Mesothelial cell of epicardium (in vitro differentiated cells): ENCODE measurements around the gene SPATA12. TPM values are rescaled to one million over a fixed set of nuclear protein-coding genes. Genes with fewer than 3 reads are reported as not detected.

Experiments used
- DNase-seq, 2 experiments: peaks; one replicate each; pipeline ENCODE4 v3.0.0; 2021; ENCODE audit warnings: low spot score in 2 of 2; ENCODE audit not compliant: unreplicated experiment in 2 of 2
- H3K27ac Mint-ChIP-seq: 2 replicates; pipeline ENCODE4 v1.8.0; 2021; ENCODE audit warnings: mixed read lengths
- H3K27me3 Mint-ChIP-seq: 2 replicates; pipeline ENCODE4 v1.8.0; 2021; ENCODE audit warnings: low read depth, mixed read lengths
- H3K36me3 Mint-ChIP-seq: 2 replicates; pipeline ENCODE4 v1.8.0; 2021; ENCODE audit warnings: mixed read lengths
- H3K4me1 Mint-ChIP-seq: 2 replicates; pipeline ENCODE4 v1.8.0; 2021; ENCODE audit warnings: mixed read lengths
- H3K4me3 Mint-ChIP-seq: 2 replicates; pipeline ENCODE4 v1.8.0; 2021; ENCODE audit warnings: mild to moderate bottlenecking, moderate library complexity, mixed read lengths
- H3K9me3 Mint-ChIP-seq: 2 replicates; pipeline ENCODE4 v1.8.0; 2021; ENCODE audit warnings: mixed read lengths
- total RNA-seq: library from RNA; stranded (reverse); gene quantifications from 3 replicates; pipeline ENCODE4 v1.2.1, GENCODE V29; 2021
- TF ChIP-seq, protein P1 (sequence below): fragments of 200-600 bp; sonication (generic); IDR thresholded peaks from one replicate; pipeline ENCODE4 v1.5.0; 2021; ENCODE audit warnings: antibody characterized with exemption; ENCODE audit not compliant: unreplicated experiment

SPATA12 gene
- total RNA-seq, 1 donor from 2014 or later, result not detected

DNA sequence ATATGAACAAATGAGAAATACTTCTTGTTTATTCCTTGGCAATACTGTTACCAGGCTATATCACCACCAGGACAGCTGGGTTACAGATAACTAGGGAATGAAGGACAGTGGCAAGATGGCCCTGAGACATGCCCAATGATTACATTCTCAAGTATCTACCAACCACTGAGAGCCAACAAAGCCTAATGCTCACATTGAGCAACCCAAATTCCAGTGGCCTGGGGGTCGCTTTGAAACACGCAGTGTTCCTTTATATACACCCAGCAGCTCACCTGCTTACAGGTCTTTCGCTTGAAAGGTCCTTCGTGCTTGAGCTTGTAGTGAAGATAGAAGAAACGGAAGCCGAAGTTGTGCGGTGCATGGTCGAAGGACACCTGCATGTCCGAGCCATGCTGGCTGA lies 45.1 kb downstream of the SPATA12 start:
- Mint-ChIP-seq H3K27ac (no peak overlapping the region), H3K36me3 (peaks cover 19% of the 10 kb centered on the region)
- TF ChIP-seq, protein P1, sequence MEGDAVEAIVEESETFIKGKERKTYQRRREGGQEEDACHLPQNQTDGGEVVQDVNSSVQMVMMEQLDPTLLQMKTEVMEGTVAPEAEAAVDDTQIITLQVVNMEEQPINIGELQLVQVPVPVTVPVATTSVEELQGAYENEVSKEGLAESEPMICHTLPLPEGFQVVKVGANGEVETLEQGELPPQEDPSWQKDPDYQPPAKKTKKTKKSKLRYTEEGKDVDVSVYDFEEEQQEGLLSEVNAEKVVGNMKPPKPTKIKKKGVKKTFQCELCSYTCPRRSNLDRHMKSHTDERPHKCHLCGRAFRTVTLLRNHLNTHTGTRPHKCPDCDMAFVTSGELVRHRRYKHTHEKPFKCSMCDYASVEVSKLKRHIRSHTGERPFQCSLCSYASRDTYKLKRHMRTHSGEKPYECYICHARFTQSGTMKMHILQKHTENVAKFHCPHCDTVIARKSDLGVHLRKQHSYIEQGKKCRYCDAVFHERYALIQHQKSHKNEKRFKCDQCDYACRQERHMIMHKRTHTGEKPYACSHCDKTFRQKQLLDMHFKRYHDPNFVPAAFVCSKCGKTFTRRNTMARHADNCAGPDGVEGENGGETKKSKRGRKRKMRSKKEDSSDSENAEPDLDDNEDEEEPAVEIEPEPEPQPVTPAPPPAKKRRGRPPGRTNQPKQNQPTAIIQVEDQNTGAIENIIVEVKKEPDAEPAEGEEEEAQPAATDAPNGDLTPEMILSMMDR, result no peak

GRCh38 chr3:57108684-57109083 lies 48.2 kb downstream of the SPATA12 start:
- Mint-ChIP-seq H3K4me3 (no peak overlapping the region), H3K9me3 (no peaks in the 10 kb centered on the region), H3K27me3 (no peaks in the 10 kb centered on the region), H3K4me1 (peaks cover 3% of the 10 kb centered on the region), H3K27ac (no peak overlapping the region), H3K36me3 (peaks cover 24% of the 10 kb centered on the region)
- TF ChIP-seq, protein P1, result no peak
- no peak for DNase-seq

More for the DNA sequence above, 45.1 kb downstream of the SPATA12 start:
- no peak overlapping the region for H3K4me3 Mint-ChIP-seq
- no peaks in the 10 kb centered on the region for H3K9me3 Mint-ChIP-seq
- no peaks in the 10 kb centered on the region for H3K27me3 Mint-ChIP-seq
- DNase-seq, result no peak
- H3K4me1 Mint-ChIP-seq, result peaks cover 11% of the 10 kb centered on the region

GRCh38 chr3:57109437-57110199 lies 49.2 kb downstream of the SPATA12 start:
- TF ChIP-seq, protein P1, result no peak
- no peak overlapping the region for H3K27ac Mint-ChIP-seq
- H3K27me3 Mint-ChIP-seq, result no peaks in the 10 kb centered on the region
- H3K36me3 Mint-ChIP-seq, result peaks cover 25% of the 10 kb centered on the region
- DNase-seq, result no peak
- H3K4me3 Mint-ChIP-seq, result no peak overlapping the region
- H3K9me3 Mint-ChIP-seq, result no peaks in the 10 kb centered on the region
- H3K4me1 Mint-ChIP-seq, result peaks cover 3% of the 10 kb centered on the region

DNA sequence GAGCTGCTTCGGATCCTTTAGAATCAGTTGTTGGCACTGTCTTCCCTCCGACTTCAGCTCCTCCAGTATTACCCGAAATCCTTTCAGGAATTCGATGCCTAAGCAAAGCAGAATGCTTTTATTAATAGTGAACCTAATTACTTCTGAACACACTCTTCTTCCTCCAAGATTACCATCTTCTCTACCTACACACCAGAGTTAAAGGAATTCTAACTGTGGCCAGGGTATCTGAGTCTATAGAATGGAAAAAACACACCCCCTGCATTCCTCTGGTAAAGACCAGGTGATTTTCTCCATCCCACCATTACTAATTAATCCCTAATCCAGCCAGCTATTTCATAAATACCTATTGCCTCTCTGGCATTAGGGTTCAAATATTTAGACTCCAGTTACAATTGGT lies 49.8 kb downstream of the SPATA12 start:
- Mint-ChIP-seq H3K27me3 (no peaks in the 10 kb centered on the region), H3K36me3 (peaks cover 26% of the 10 kb centered on the region), H3K4me3 (no peak overlapping the region), H3K9me3 (no peaks in the 10 kb centered on the region), H3K4me1 (peaks cover 3% of the 10 kb centered on the region), H3K27ac (no peak overlapping the region)
- no peak for DNase-seq
- TF ChIP-seq, protein P1, result no peak

DNA sequence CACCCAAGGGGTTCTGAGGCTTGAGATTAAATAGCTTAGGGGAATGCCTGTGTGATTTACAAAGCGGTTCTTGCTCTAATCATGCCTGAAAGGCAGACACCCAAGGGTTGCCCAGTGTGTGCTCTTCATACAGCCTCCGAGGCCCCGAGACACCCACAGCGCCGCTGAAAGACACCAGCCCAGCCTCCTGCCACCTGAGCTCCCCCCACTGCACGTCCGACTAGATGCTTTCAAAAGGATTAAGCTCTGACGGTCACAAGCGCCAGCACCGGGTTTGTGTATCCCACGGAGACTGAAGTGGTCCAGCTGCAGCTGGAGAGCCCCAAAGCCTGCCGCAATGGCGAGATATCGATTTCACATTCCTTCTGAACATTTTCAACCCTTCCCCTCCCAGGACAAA lies 50.3 kb downstream of the SPATA12 start:
- no peak overlapping the region for H3K27ac Mint-ChIP-seq
- no peaks in the 10 kb centered on the region for H3K27me3 Mint-ChIP-seq
- TF ChIP-seq, protein P1, result no peak
- H3K36me3 Mint-ChIP-seq, result peaks cover 26% of the 10 kb centered on the region
- H3K4me1 Mint-ChIP-seq, result peaks cover 3% of the 10 kb centered on the region
- H3K4me3 Mint-ChIP-seq, result no peak overlapping the region
- no peaks in the 10 kb centered on the region for H3K9me3 Mint-ChIP-seq
- DNase-seq, result no peak
